Nephron progenitor cell (in vitro differentiated cells): ENCODE data around the gene SLC22A1.
A peak's percentile ranks its signal among the peaks of the same experiment; 100 is the strongest.
"Not testable (repeated sequence)": the region's sequence is repeated elsewhere in the genome, so short reads cannot be mapped to it uniquely, and the experiment has no call there.

Source experiments
- DNase-seq: peaks from one replicate; pipeline ENCODE4 v3.0.0; 2021
- H3K27ac Mint-ChIP-seq: 2 replicates; pipeline ENCODE4 v1.8.0; 2021; ENCODE audit warnings: mild to moderate bottlenecking, moderate library complexity, mixed read lengths
- H3K27me3 Mint-ChIP-seq: 2 replicates; pipeline ENCODE4 v1.8.0; 2021; ENCODE audit warnings: mild to moderate bottlenecking, low read depth, mixed read lengths; ENCODE audit not compliant: poor library complexity
- H3K36me3 Mint-ChIP-seq: 2 replicates; pipeline ENCODE4 v1.8.0; 2021; ENCODE audit warnings: low read depth, mixed read lengths
- H3K4me1 Mint-ChIP-seq: 2 replicates; pipeline ENCODE4 v1.8.0; 2021; ENCODE audit warnings: mixed read lengths
- H3K4me3 Mint-ChIP-seq: 2 replicates; pipeline ENCODE4 v1.8.0; 2021; ENCODE audit warnings: mild to moderate bottlenecking, moderate library complexity, mixed read lengths
- H3K9me3 Mint-ChIP-seq: 2 replicates; pipeline ENCODE4 v1.8.0; 2021; ENCODE audit warnings: mild to moderate bottlenecking, moderate library complexity, mixed read lengths
- TF ChIP-seq, protein P1 (sequence below): fragments of 200-600 bp; sonication (generic); IDR thresholded peaks from 2 replicates; pipeline ENCODE4 v1.5.0; 2021; ENCODE audit warnings: antibody characterized with exemption

SLC22A1 gene

GRCh38 chr6:160163912-160164311, 42.3 kb downstream of the SLC22A1 start:
- H3K36me3 Mint-ChIP-seq = no peaks in the 10 kb centered on the region
- TF ChIP-seq, protein P1, sequence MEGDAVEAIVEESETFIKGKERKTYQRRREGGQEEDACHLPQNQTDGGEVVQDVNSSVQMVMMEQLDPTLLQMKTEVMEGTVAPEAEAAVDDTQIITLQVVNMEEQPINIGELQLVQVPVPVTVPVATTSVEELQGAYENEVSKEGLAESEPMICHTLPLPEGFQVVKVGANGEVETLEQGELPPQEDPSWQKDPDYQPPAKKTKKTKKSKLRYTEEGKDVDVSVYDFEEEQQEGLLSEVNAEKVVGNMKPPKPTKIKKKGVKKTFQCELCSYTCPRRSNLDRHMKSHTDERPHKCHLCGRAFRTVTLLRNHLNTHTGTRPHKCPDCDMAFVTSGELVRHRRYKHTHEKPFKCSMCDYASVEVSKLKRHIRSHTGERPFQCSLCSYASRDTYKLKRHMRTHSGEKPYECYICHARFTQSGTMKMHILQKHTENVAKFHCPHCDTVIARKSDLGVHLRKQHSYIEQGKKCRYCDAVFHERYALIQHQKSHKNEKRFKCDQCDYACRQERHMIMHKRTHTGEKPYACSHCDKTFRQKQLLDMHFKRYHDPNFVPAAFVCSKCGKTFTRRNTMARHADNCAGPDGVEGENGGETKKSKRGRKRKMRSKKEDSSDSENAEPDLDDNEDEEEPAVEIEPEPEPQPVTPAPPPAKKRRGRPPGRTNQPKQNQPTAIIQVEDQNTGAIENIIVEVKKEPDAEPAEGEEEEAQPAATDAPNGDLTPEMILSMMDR = no peak
- peaks cover 29% of the 10 kb centered on the region for H3K9me3 Mint-ChIP-seq
- no peak for DNase-seq
- no peak overlapping the region for H3K27ac Mint-ChIP-seq
- peaks cover 8% of the 10 kb centered on the region for H3K27me3 Mint-ChIP-seq
- peaks cover 49% of the 10 kb centered on the region for H3K4me1 Mint-ChIP-seq
- no peak overlapping the region for H3K4me3 Mint-ChIP-seq

DNA sequence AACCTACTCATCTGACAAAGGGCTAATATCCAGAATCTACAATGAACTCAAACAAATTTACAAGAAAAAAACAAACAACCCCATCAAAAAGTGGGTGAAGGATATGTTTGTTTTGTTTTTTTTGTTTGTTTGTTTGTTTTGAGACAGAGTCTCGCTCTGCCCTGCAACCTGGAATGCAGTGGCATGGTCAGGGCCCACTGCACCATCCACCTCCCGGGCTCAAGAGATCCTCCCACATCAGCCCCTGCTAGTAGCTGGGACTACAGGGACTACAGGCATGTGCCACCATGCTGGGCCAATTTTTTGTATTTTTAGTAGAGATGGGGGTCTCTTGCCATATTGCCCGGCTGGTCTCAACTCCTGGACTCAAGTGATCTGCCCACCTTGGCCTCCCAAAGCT, 44.3 kb downstream of the SLC22A1 start:
- not testable (repeated sequence) for H3K27ac Mint-ChIP-seq, H3K27me3 Mint-ChIP-seq, H3K4me3 Mint-ChIP-seq, H3K36me3 Mint-ChIP-seq, DNase-seq
- H3K9me3 Mint-ChIP-seq = peaks cover 29% of the 10 kb centered on the region
- H3K4me1 Mint-ChIP-seq = peaks cover 53% of the 10 kb centered on the region

GRCh38 chr6:160167604-160168399, 46.2 kb downstream of the SLC22A1 start:
- H3K36me3 Mint-ChIP-seq = no peaks in the 10 kb centered on the region
- DNase-seq = peak; percentile 15

DNA sequence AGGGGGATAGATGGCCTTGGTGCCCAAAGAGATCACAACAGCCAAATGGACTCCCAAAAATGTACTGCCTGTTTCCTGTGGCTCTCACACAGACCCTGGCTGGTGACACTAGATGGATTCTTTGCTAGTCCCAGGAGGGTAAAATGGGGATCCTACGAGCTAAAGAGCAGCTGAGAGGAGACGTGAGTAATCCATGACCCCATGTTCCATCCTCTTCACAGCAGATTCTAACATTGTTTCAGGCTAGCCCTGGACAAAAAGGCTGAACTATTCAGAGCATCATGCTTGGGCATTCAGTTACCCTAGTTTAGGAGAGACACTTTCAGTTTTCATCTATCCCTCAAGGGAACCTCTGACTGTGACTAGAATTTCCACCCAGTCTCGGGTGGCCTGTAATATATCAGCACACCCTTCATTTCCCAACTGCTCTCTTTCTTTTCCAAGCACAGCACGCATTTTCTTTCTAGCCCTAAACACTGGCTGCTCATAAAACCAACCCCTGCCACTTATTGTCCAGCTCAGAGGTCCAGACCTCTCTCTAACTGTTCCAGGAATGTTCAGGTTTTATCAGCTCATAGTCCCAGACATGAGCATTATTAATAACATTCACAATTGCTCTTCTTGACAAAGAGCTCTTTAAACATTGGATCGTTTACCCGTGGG, 48.5 kb downstream of the SLC22A1 start:
- Mint-ChIP-seq H3K27ac (peak overlapping the region; percentile 64), H3K4me1 (peaks cover 50% of the 10 kb centered on the region), H3K36me3 (no peaks in the 10 kb centered on the region), H3K9me3 (peaks cover 20% of the 10 kb centered on the region), H3K27me3 (peaks cover 15% of the 10 kb centered on the region), H3K4me3 (no peak overlapping the region)
- TF ChIP-seq, protein P1 = no peak
- no peak for DNase-seq

More at GRCh38 chr6:160167604-160168399, 46.2 kb downstream of the SLC22A1 start:
- Mint-ChIP-seq H3K27me3 (peaks cover 10% of the 10 kb centered on the region), H3K4me1 (peaks cover 39% of the 10 kb centered on the region), H3K9me3 (peaks cover 29% of the 10 kb centered on the region), H3K4me3 (peak overlapping the region; percentile 37), H3K27ac (peak overlapping the region; percentile 64)
- TF ChIP-seq, protein P1 = no peak

- H3K27me3 Mint-ChIP-seq = peaks cover 13% of the 10 kb centered on the region
- H3K9me3 Mint-ChIP-seq = peaks cover under 1% of the 10 kb centered on the region
- H3K36me3 Mint-ChIP-seq = no peaks in the 10 kb centered on the region
- H3K4me1 Mint-ChIP-seq = peaks cover 38% of the 10 kb centered on the region
- DNase-seq = no peak
- H3K27ac Mint-ChIP-seq = peak overlapping the region; percentile 50
- no peak overlapping the region for H3K4me3 Mint-ChIP-seq
- TF ChIP-seq, protein P1 = no peak
These were observed 51.1 kb downstream of the SLC22A1 start for GRCh38 chr6:160172704-160173103.

DNA sequence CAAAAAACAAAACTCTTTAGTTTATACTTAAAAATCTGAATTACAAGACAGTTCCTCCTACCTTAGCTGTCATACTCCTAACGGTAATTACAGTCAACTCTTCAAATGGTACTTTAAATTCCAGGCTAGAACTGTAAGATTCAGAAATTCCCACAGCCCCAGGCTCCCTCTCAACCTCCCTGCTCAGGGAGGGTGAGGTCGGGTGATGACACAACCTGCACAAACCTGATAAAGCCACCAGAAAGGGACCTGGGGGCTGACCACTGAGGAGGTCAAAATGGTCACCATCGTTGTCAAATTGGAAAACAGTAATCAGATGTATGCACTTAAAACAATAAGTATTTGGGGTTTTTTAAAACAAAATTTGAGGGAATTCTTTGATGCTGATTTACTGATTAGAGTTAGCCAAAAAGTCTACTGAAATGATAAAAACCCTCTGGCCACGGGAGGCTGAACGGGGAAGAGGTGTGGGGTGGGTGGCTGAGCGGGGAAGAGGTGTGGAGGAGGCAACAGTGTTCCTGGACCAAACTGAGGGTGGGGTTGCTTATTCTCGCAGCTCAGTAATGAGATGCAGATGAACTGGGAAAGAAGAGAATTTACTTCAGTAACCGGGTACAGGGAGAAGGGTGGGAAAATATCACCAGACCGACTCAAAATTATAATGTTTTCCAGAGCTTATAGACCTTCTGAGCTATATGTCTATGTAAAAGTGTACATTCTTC, 52.4 kb downstream of the SLC22A1 start:
- Mint-ChIP-seq H3K36me3 (no peaks in the 10 kb centered on the region), H3K9me3 (no peaks in the 10 kb centered on the region), H3K4me1 (peaks cover 36% of the 10 kb centered on the region)

More for the DNA sequence above, 52.4 kb downstream of the SLC22A1 start:
- Mint-ChIP-seq H3K27ac (no peak overlapping the region), H3K4me3 (no peak overlapping the region), H3K27me3 (peaks cover 12% of the 10 kb centered on the region)
- no peak for DNase-seq
- TF ChIP-seq, protein P1 = no peak
